ENCODE measurements around the gene THSD7A. TPM values are rescaled to one million over a fixed set of nuclear protein-coding genes. Genes with fewer than 3 reads are reported as not detected.

THSD7A gene
- total RNA-seq, 1 experiment from 2014 or later: 0.68 TPM

DNA sequence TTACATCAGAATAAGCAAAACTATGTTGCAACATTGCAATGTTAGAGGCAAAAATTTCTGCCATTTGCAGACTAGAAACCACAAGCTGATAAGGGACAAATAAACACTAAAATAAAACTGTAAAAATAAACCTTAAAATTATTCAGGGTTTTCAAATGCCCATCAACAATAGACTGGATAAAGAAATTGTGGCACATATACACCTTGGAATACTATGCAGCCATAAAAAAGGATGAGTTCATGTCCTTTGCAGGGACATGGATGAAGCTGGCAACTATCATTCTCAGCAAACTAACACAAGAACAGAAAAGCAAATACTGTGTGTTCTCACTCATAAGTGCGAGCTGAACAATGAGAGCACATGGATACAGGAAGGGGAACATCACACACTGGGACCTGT is 473.4 kb downstream of the THSD7A start:
- Mint-ChIP-seq H3K9me3 (no peaks in the 10 kb centered on the region), H3K4me1 (no peaks in the 10 kb centered on the region), H3K4me3 (no peak overlapping the region), H3K27me3 (ENCODE audit: low read depth) (no peaks in the 10 kb centered on the region), H3K27ac (no peak overlapping the region), H3K36me3 (no peaks in the 10 kb centered on the region)
- ATAC-seq (no peak), DNase-seq (ENCODE audit: low spot score) (no peak)
- ChIA-PET CTCF (no interaction called here), POLR2A (no interaction called here)
- TF ChIP-seq RORB (CRISPR knock-in tag; IDR thresholded peaks at IDR 0.05): no peak
- TF ChIP-seq SOX15 (CRISPR knock-in tag; IDR thresholded peaks at IDR 0.05): no peak
- TF ChIP-seq, protein P1, sequence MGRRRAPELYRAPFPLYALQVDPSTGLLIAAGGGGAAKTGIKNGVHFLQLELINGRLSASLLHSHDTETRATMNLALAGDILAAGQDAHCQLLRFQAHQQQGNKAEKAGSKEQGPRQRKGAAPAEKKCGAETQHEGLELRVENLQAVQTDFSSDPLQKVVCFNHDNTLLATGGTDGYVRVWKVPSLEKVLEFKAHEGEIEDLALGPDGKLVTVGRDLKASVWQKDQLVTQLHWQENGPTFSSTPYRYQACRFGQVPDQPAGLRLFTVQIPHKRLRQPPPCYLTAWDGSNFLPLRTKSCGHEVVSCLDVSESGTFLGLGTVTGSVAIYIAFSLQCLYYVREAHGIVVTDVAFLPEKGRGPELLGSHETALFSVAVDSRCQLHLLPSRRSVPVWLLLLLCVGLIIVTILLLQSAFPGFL (CRISPR knock-in tag; IDR thresholded peaks at IDR 0.05; ENCODE audit: borderline replicate concordance): no peak
- TF ChIP-seq ZNF121 (CRISPR knock-in tag; IDR thresholded peaks at IDR 0.05): no peak
- no peak for TF ChIP-seq ESRRA (CRISPR knock-in tag; IDR thresholded peaks at IDR 0.05; ENCODE audit: borderline replicate concordance)
- TF ChIP-seq, protein P2, sequence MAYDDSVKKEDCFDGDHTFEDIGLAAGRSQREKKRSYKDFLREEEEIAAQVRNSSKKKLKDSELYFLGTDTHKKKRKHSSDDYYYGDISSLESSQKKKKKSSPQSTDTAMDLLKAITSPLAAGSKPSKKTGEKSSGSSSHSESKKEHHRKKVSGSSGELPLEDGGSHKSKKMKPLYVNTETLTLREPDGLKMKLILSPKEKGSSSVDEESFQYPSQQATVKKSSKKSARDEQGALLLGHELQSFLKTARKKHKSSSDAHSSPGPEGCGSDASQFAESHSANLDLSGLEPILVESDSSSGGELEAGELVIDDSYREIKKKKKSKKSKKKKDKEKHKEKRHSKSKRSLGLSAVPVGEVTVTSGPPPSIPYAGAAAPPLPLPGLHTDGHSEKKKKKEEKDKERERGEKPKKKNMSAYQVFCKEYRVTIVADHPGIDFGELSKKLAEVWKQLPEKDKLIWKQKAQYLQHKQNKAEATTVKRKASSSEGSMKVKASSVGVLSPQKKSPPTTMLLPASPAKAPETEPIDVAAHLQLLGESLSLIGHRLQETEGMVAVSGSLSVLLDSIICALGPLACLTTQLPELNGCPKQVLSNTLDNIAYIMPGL (CRISPR knock-in tag; IDR thresholded peaks at IDR 0.05): no peak
- no peak for TF ChIP-seq CREB1 (CRISPR knock-in tag; IDR thresholded peaks at IDR 0.05)
- TF ChIP-seq PRRX2 (CRISPR knock-in tag; IDR thresholded peaks at IDR 0.05): no peak
- no peak for TF ChIP-seq TEAD4 (CRISPR knock-in tag; IDR thresholded peaks at IDR 0.05)
- no peak for TF ChIP-seq HMGA2 (CRISPR knock-in tag; IDR thresholded peaks at IDR 0.05)
- TF ChIP-seq CDX4 (CRISPR knock-in tag; IDR thresholded peaks at IDR 0.05; ENCODE audit: borderline replicate concordance): no peak
- no peak for TF ChIP-seq ZNF416 (CRISPR knock-in tag; IDR thresholded peaks at IDR 0.05)
- TF ChIP-seq, protein P3, sequence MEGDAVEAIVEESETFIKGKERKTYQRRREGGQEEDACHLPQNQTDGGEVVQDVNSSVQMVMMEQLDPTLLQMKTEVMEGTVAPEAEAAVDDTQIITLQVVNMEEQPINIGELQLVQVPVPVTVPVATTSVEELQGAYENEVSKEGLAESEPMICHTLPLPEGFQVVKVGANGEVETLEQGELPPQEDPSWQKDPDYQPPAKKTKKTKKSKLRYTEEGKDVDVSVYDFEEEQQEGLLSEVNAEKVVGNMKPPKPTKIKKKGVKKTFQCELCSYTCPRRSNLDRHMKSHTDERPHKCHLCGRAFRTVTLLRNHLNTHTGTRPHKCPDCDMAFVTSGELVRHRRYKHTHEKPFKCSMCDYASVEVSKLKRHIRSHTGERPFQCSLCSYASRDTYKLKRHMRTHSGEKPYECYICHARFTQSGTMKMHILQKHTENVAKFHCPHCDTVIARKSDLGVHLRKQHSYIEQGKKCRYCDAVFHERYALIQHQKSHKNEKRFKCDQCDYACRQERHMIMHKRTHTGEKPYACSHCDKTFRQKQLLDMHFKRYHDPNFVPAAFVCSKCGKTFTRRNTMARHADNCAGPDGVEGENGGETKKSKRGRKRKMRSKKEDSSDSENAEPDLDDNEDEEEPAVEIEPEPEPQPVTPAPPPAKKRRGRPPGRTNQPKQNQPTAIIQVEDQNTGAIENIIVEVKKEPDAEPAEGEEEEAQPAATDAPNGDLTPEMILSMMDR (IDR thresholded peaks at IDR 0.05): no peak
- no peak for TF ChIP-seq CBFB (CRISPR knock-in tag; IDR thresholded peaks at IDR 0.05; ENCODE audit: low read depth)
- no peak for TF ChIP-seq JAZF1 (CRISPR knock-in tag; IDR thresholded peaks at IDR 0.05)
- no peak for TF ChIP-seq FOXP1 (CRISPR knock-in tag; IDR thresholded peaks at IDR 0.05; ENCODE audit: borderline replicate concordance)
- no peak for TF ChIP-seq ZNF671 (CRISPR knock-in tag; IDR thresholded peaks at IDR 0.05)
- no peak for TF ChIP-seq NFYB (CRISPR knock-in tag; conservative IDR thresholded peaks at IDR 0.05; ENCODE audit: low read depth)
- TF ChIP-seq MLX (CRISPR knock-in tag; IDR thresholded peaks at IDR 0.05): no peak

DNA sequence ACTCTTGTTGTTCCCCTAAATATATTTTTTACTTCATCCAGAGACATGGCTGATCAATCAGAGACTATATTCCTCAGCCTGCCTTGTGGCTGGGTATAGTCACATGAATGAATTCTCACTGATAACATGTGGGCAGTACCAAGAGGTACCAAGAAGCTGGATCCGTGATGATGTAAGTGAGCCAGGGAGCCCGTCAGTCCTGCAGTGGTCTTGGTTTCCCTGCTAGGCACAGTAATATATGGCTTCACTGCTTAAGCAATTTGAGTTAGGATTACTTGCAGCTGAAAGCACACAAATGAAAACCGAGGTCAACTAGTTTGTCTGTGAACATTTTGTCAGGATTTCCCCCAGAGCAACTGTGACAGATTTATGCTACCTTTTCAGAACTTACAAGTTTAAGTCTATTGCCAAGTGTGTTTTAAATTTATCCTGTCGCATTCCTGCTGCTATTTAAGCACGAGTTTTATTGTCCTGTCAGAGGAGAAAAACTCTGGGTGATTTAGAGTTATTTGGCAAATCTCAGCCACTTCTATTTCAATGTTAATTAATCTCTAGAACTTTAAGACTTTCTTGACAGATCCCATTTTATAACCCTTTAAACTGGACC is 476.5 kb downstream of the THSD7A start:
- POLR2A ChIA-PET: no interaction called here
- CTCF ChIA-PET: interaction anchor here (0.8 kb wide), 1 partner anchor 10 kb away, joined by 3 read pairs; no protein-coding TSS in a partner anchor
- no peak for DNase-seq (ENCODE audit: low spot score)
- 0 out of 2 replicates have a peak, but pooled peaks cover 3% of the 10 kb centered on the region for H3K36me3 Mint-ChIP-seq
- TF ChIP-seq FOXP1 (CRISPR knock-in tag; IDR thresholded peaks at IDR 0.05; ENCODE audit: borderline replicate concordance) (no peak), MXD4 (CRISPR knock-in tag; IDR thresholded peaks at IDR 0.05; ENCODE audit: borderline replicate concordance) (no peak), ZNF512 (CRISPR knock-in tag; IDR thresholded peaks at IDR 0.05; ENCODE audit: borderline replicate concordance) (no peak)
- TF ChIP-seq, protein P4, sequence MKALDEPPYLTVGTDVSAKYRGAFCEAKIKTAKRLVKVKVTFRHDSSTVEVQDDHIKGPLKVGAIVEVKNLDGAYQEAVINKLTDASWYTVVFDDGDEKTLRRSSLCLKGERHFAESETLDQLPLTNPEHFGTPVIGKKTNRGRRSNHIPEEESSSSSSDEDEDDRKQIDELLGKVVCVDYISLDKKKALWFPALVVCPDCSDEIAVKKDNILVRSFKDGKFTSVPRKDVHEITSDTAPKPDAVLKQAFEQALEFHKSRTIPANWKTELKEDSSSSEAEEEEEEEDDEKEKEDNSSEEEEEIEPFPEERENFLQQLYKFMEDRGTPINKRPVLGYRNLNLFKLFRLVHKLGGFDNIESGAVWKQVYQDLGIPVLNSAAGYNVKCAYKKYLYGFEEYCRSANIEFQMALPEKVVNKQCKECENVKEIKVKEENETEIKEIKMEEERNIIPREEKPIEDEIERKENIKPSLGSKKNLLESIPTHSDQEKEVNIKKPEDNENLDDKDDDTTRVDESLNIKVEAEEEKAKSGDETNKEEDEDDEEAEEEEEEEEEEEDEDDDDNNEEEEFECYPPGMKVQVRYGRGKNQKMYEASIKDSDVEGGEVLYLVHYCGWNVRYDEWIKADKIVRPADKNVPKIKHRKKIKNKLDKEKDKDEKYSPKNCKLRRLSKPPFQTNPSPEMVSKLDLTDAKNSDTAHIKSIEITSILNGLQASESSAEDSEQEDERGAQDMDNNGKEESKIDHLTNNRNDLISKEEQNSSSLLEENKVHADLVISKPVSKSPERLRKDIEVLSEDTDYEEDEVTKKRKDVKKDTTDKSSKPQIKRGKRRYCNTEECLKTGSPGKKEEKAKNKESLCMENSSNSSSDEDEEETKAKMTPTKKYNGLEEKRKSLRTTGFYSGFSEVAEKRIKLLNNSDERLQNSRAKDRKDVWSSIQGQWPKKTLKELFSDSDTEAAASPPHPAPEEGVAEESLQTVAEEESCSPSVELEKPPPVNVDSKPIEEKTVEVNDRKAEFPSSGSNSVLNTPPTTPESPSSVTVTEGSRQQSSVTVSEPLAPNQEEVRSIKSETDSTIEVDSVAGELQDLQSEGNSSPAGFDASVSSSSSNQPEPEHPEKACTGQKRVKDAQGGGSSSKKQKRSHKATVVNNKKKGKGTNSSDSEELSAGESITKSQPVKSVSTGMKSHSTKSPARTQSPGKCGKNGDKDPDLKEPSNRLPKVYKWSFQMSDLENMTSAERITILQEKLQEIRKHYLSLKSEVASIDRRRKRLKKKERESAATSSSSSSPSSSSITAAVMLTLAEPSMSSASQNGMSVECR (CRISPR knock-in tag; IDR thresholded peaks at IDR 0.05; ENCODE audit: borderline replicate concordance): no peak
- ATAC-seq: no peak
- H3K4me1 Mint-ChIP-seq: no peaks in the 10 kb centered on the region
- H3K9me3 Mint-ChIP-seq: peaks cover 8% of the 10 kb centered on the region
- no peak overlapping the region for H3K4me3 Mint-ChIP-seq
- no peaks in the 10 kb centered on the region for H3K27me3 Mint-ChIP-seq (ENCODE audit: low read depth)
- H3K27ac Mint-ChIP-seq: no peak overlapping the region
